Stimulated activated CD8-positive, alpha-beta memory T cell treated with anti-CD3 and anti-CD28 coated beads, Interleukin-4, amount 100 ng/mL, for 48 hours (primary cell): ENCODE results near the gene SLC2A13.
"Not testable (repeated sequence)": the region's sequence is repeated elsewhere in the genome, so short reads cannot be mapped to it uniquely, and the experiment has no call there.

Experiments used
- DNase-seq: peaks from one replicate; pipeline ENCODE4 v3.0.0-alpha.2; 2020

SLC2A13 gene

GRCh38 chr12:40104461-40105264, 1.2 kb downstream of the SLC2A13 start:
- no peak for DNase-seq

- no peak for DNase-seq
These were observed 2.8 kb downstream of the SLC2A13 start for GRCh38 chr12:40103043-40103442.

- DNase-seq, result no peak
These were observed 4.1 kb downstream of the SLC2A13 start for GRCh38 chr12:40101747-40102146.

GRCh38 chr12:40099423-40099853, 6.4 kb downstream of the SLC2A13 start:
- DNase-seq, result no peak

GRCh38 chr12:40098406-40099145, 7.3 kb downstream of the SLC2A13 start:
- DNase-seq, result no peak

- no peak for DNase-seq
These were observed 12.4 kb downstream of the SLC2A13 start for GRCh38 chr12:40093512-40093911.

GRCh38 chr12:40086471-40086870, 19.4 kb downstream of the SLC2A13 start:
- no peak for DNase-seq

- DNase-seq, result no peak
These were observed 27.6 kb downstream of the SLC2A13 start for GRCh38 chr12:40078266-40078665.

GRCh38 chr12:40075458-40075857, 30.4 kb downstream of the SLC2A13 start:
- no peak for DNase-seq

- DNase-seq, result no peak
These were observed 37.5 kb downstream of the SLC2A13 start for GRCh38 chr12:40068416-40068815.

GRCh38 chr12:40065636-40066035, 40.2 kb downstream of the SLC2A13 start:
- DNase-seq, result no peak

- no peak for DNase-seq
These were observed 42.5 kb downstream of the SLC2A13 start for GRCh38 chr12:40063414-40063813.

GRCh38 chr12:40058721-40059190, 47.1 kb downstream of the SLC2A13 start:
- DNase-seq, result no peak

- no peak for DNase-seq
These were observed 49.5 kb downstream of the SLC2A13 start for GRCh38 chr12:40056373-40056772.

GRCh38 chr12:40055776-40056175, 50.1 kb downstream of the SLC2A13 start:
- DNase-seq, result no peak

- DNase-seq, result no peak
These were observed 50.7 kb downstream of the SLC2A13 start for GRCh38 chr12:40055228-40055579.

GRCh38 chr12:40054555-40055227, 51.2 kb downstream of the SLC2A13 start:
- no peak for DNase-seq

GRCh38 chr12:40049268-40049667, 56.6 kb downstream of the SLC2A13 start:
- no peak for DNase-seq

- not testable (repeated sequence) for DNase-seq
These were observed 58.9 kb downstream of the SLC2A13 start for GRCh38 chr12:40047002-40047401.

GRCh38 chr12:40045656-40046055, 60.2 kb downstream of the SLC2A13 start:
- no peak for DNase-seq

- no peak for DNase-seq
These were observed 61.5 kb downstream of the SLC2A13 start for GRCh38 chr12:40044396-40044795.

- DNase-seq, result no peak
These were observed 66.3 kb downstream of the SLC2A13 start for GRCh38 chr12:40039598-40039997.

- DNase-seq, result no peak
These were observed 67.3 kb downstream of the SLC2A13 start for GRCh38 chr12:40038619-40039018.

- DNase-seq, result no peak
These were observed 71.2 kb downstream of the SLC2A13 start for GRCh38 chr12:40034712-40035111.
